Limb (tissue), 2 donors: ENCODE data around the gene PPP1R11.
"Not testable (repeated sequence)": the region's sequence is repeated elsewhere in the genome, so short reads cannot be mapped to it uniquely, and the experiment has no call there.

Source experiments
- DNase-seq, 2 donors: peaks; one replicate each; pipeline ENCODE4 v3.0.0-alpha.2; 2016; ENCODE audit errors: extremely low spot score in 2 of 2

The PPP1R11 gene

GRCh38 chr6:30097902-30098768, 31.1 kb downstream of the PPP1R11 start:
- DNase-seq, result no peak

GRCh38 chr6:30100154-30100553, 33.2 kb downstream of the PPP1R11 start:
- DNase-seq, result no peak

- peak in 1 of 2 donors; percentile 37 for DNase-seq
Observed at GRCh38 chr6:30100585-30101443, 33.8 kb downstream of the PPP1R11 start.

- DNase-seq, result peak; percentile 62 to 80
Observed at GRCh38 chr6:30101444-30102413, 34.7 kb downstream of the PPP1R11 start.

GRCh38 chr6:30102414-30102969, 35.5 kb downstream of the PPP1R11 start:
- DNase-seq, result no peak

GRCh38 chr6:30102970-30103871, 36.2 kb downstream of the PPP1R11 start:
- DNase-seq, result peak; percentile 74 to 77

GRCh38 chr6:30103872-30104179, 36.8 kb downstream of the PPP1R11 start:
- no peak for DNase-seq

GRCh38 chr6:30104661-30105060, 37.7 kb downstream of the PPP1R11 start:
- no peak for DNase-seq

- DNase-seq, result no peak
Observed at GRCh38 chr6:30111266-30111856, 44.4 kb downstream of the PPP1R11 start.

- no peak for DNase-seq
Observed at GRCh38 chr6:30112402-30112994, 45.5 kb downstream of the PPP1R11 start.

- DNase-seq, result no peak
Observed at GRCh38 chr6:30113003-30113759, 46.2 kb downstream of the PPP1R11 start, which contains the start of gene TRIM31. Gene TRIM31, minus strand, starts transcription at chr6:30113090. Its CDS starts 285 bp downstream, at chr6:30112805.

GRCh38 chr6:30113841-30114240, 46.8 kb downstream of the PPP1R11 start:
- DNase-seq, result no peak

- DNase-seq, result no peak
Observed at GRCh38 chr6:30116724-30117123, 49.7 kb downstream of the PPP1R11 start.

GRCh38 chr6:30118691-30119090, 51.7 kb downstream of the PPP1R11 start:
- DNase-seq, result not testable (repeated sequence)
